MG63 (cell line): ENCODE measurements around the gene PTH2R. TPM values are rescaled to one million over a fixed set of nuclear protein-coding genes. Genes with fewer than 3 reads are reported as not detected.
A peak's percentile ranks its signal among the peaks of the same experiment; 100 is the strongest.
"Not testable (repeated sequence)": the region's sequence is repeated elsewhere in the genome, so short reads cannot be mapped to it uniquely, and the experiment has no call there.

ENCODE experiments used
- DNase-seq: peaks from one replicate; pipeline ENCODE4 v3.0.0-alpha.2; 2020
- H3K27me3 ChIP-seq: fragments of 250-450 bp; sonication (Bioruptor Pico); 2 replicates; pipeline ENCODE4 v1.5.1; 2020; ENCODE audit warnings: mild to moderate bottlenecking, moderate library complexity
- H3K36me3 ChIP-seq: fragments of 250-450 bp; sonication (Bioruptor Pico); 2 replicates; pipeline ENCODE4 v1.5.1; 2020; ENCODE audit warnings: mild to moderate bottlenecking, moderate library complexity
- H3K4me3 ChIP-seq: fragments of 250-450 bp; sonication (Bioruptor Pico); 2 replicates; pipeline ENCODE4 v1.5.1; 2020; ENCODE audit warnings: mild to moderate bottlenecking, moderate library complexity
- H3K9me3 ChIP-seq: fragments of 250-450 bp; sonication (Bioruptor Pico); 2 replicates; pipeline ENCODE4 v1.5.1; 2020; ENCODE audit warnings: mild to moderate bottlenecking, moderate library complexity
- total RNA-seq: library from RNA; depleted of rRNA; stranded (reverse); fragments of >200 nt; shearing (Covaris generic); gene quantifications from 2 replicates; pipeline ENCODE4 v1.2.3, GENCODE V29; 2014; ENCODE audit warnings: low replicate concordance

Gene PTH2R
- total RNA-seq, 1 experiment from 2014 or later = not detected

DNA sequence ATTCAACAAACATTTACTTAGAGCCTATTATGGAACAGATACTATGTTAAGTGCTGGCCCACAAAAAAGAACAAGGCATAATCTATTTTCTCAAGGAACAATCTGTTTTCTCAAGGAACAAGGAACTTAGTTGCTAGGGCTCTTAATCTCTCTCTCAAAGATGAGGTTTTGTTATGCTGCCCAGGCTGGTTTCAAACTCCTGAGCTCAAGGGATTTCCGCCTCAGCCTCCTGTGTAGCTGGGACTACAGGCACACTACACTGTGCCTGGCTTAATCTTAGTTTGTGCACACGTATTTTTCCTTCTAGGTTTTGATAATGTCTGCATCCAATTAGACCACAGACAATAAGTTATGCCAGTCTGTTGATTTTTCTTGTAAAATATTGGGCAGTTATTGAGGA lies 89.5 kb downstream of the PTH2R start:
- Histone ChIP-seq H3K36me3 (no peaks in the 10 kb centered on the region), H3K4me3 (no peak overlapping the region), H3K9me3 (no peaks in the 10 kb centered on the region), H3K27me3 (no peaks in the 10 kb centered on the region)
- DNase-seq = no peak

DNA sequence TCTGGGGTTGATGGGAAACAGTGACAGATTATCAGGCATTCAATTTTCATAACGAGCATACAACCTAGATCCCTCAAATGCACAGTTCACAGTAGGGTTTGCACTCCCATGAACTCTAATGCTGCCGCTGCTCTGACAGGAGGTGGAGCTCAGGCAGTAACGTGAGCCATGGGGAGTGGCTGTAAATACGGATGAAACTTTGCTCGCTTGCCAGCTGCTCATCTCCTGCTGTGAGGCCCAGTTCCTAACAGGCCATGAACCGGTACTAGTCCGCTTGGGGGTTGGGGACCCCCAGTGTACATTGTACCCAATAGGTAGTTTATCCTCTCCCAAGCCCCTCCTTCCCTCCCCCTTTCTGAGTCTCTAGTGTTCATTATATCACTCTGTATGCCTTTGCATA lies 94.6 kb downstream of the PTH2R start:
- H3K36me3 ChIP-seq = no peaks in the 10 kb centered on the region
- DNase-seq = peak; percentile 12
- no peaks in the 10 kb centered on the region for H3K27me3 ChIP-seq
- H3K9me3 ChIP-seq = no peaks in the 10 kb centered on the region
- no peak overlapping the region for H3K4me3 ChIP-seq

DNA sequence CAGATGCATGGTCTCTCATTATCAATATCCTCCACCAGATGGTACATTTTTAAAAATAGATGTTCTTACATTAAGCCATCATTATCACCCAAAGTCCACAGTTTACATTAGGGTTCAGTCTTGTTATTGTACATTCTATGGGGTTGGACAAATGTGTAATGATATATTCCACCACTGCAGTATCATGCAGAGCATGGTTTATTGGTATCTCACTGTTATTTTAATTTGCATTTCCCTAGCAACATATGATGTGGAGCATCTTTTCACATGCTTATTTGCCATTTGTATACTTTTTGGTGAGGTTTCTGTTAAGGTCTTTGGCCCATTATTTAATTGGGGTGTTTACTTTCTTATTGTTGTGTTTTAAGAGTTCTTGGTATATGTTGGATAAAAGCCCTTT lies 95.7 kb downstream of the PTH2R start:
- no peak overlapping the region for H3K4me3 ChIP-seq
- H3K36me3 ChIP-seq = no peaks in the 10 kb centered on the region
- H3K9me3 ChIP-seq = no peaks in the 10 kb centered on the region
- no peak for DNase-seq
- H3K27me3 ChIP-seq = no peaks in the 10 kb centered on the region

DNA sequence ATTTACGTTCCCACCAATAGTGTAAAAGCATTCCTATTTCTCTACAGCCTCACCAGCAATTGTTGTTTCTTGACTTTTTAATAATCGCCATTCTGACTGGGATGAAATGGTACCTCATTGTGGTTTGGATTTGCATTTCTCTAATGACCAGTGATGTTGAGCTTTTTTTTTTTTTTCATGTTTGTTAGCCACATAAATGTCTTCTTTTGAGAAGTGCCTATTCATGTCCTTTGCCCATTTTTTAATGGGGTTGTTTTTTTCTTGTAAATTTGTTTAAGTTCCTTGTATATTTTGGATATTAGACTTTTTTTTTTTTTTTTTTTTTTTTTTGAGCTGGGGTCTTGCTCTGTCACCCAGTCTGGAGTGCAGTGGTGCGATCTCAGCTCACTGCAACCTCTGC lies 98.8 kb downstream of the PTH2R start:
- H3K27me3 ChIP-seq, H3K36me3 ChIP-seq, DNase-seq, H3K4me3 ChIP-seq, H3K9me3 ChIP-seq: not testable (repeated sequence)

DNA sequence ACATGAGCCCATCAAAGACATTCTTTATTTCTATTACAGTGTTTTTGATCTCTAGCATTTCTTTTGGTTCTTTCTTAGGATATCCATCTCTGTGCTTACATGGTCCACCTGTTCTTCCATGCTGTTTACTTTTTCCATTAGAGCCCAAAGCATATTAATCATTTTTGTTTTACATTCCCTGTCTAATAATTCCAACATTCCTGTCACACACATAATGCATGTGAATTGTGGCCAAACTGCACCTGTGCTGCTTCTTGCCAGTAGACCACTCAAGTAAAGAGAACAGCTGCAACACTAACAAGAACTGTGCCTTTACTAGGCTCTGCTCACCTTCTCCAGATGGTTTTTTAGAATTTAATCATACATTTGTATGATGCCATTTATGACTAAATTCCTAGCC lies 103.0 kb downstream of the PTH2R start:
- DNase-seq = no peak
- Histone ChIP-seq H3K9me3 (no peaks in the 10 kb centered on the region), H3K4me3 (no peak overlapping the region), H3K27me3 (no peaks in the 10 kb centered on the region), H3K36me3 (no peaks in the 10 kb centered on the region)

DNA sequence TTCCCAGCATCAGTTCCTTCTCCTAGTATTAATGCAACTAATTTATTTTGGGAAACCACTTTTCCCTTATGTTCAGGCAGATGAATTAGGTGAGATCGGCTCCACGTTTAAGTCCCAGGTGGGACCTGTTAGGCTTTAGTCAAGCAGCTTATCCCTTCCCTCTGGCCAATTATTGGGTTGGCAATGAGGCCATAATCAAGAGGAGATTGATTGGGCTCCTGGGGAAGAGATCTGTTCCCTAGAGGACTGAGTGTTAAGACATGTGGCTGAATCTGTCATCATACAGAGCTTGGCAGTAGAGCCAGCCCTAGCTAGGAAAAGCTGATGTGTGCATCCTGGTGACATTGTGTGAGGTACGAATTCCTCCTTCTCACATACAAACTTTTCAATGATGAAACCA lies 104.4 kb downstream of the PTH2R start:
- DNase-seq = no peak
- Histone ChIP-seq H3K9me3 (no peaks in the 10 kb centered on the region), H3K27me3 (no peaks in the 10 kb centered on the region), H3K36me3 (no peaks in the 10 kb centered on the region), H3K4me3 (no peak overlapping the region)

DNA sequence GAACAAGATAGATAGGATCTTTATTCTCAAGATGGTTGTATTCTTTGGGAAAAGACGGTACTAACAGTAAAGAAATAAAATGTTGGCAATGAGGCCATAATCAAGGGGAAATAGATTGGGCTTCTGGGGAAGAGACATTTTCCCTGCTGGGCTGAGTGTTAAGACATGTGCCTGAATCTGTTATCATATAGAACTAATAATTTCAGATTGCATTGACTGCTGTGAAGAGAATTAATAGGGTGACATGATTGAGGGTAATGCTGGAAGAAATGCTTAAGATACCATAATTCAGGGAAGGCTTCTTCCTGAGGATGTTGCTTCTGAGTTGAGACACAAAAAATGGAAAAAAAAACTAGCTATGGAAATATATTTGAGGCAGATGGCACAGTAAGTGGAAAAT lies 105.0 kb downstream of the PTH2R start:
- H3K4me3 ChIP-seq = no peak overlapping the region
- no peaks in the 10 kb centered on the region for H3K27me3 ChIP-seq
- no peak for DNase-seq
- H3K9me3 ChIP-seq = no peaks in the 10 kb centered on the region
- H3K36me3 ChIP-seq = no peaks in the 10 kb centered on the region

DNA sequence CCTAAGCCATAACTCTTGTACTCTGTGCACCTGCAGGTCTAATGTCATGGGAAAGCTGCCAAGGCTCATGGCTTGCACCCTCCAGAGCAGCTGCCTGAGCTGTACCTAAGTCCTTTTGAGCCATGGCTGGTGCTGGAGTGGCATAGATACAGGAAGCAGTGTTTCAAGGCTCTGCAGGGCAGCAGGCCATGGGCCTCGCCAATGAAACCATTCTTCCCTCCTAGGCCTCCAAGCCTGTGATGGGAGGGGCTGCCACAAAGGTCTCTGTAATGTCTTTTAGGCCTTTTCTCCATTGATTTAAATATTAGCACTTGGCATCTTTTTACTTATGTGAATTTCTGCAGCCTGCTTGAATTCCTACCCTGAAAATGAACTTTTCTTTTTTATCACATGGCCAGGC lies 108.5 kb downstream of the PTH2R start:
- no peak overlapping the region for H3K4me3 ChIP-seq
- H3K36me3 ChIP-seq = no peaks in the 10 kb centered on the region
- no peak for DNase-seq
- no peaks in the 10 kb centered on the region for H3K9me3 ChIP-seq
- no peaks in the 10 kb centered on the region for H3K27me3 ChIP-seq

DNA sequence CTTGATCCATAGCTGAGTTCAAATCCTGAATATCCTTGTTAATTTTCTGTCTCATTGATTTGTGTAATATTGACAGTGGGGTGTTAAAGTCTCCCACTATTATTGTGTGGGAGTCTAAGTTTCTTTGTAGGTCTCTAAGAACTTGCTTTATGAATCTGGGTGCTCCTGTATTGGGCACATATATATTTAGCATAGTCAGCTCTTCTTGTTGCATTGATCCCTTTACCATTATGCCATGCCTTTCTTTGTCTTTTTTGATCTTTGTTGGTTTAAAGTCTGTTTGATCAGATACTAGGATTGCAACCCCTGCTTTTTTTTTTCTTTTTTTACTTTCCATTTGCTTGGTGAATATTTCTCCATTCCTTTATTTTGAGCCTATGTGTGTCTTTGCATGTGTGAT lies 116.5 kb downstream of the PTH2R start:
- not testable (repeated sequence) for H3K36me3 ChIP-seq, H3K9me3 ChIP-seq, DNase-seq, H3K27me3 ChIP-seq, H3K4me3 ChIP-seq

DNA sequence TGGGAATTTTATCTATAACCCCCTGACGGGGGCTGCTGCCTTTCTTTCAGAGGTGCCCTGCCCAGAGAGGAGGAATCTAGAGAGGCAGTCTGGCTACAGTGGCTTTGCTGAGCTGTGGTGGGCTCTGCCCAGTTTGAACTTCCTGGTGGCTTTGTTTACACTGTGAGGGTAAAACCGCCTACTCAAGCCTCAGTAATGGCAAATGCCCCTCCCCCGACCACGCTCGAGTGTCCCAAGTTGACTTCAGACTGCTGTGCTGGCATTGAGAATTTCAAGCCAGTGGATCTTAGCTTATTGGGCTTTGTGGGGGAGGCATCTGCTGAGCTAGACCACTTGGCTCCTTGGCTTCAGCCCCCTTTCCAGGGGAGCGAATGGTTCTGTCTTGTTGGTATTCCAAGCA lies 118.6 kb downstream of the PTH2R start:
- not testable (repeated sequence) for H3K9me3 ChIP-seq

DNA sequence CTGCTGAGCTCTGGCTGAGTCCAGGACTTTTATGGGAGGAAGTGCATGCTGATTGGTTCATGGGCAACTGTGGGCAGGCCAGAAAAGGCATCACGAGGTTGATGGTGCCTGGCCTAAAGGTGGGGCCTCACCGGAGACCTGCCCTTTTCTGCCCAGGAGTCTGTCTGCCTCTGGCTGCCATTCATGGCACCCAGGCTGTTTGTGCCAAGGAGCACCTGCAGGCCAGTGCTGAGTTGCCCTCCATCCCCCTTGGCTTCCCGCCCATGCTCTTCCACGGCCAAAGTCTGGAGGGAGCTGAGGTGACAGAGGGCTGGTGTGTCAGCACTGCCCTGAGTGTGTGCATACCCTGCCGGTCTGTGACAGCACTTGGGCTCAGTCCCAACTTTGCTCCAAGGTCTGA lies 123.2 kb downstream of the PTH2R start:
- Histone ChIP-seq H3K36me3 (no peaks in the 10 kb centered on the region), H3K27me3 (no peaks in the 10 kb centered on the region), H3K9me3 (no peaks in the 10 kb centered on the region), H3K4me3 (no peak overlapping the region)
- no peak for DNase-seq

More for the DNA sequence above, 118.6 kb downstream of the PTH2R start:
- not testable (repeated sequence) for H3K27me3 ChIP-seq, H3K4me3 ChIP-seq, H3K36me3 ChIP-seq, DNase-seq

DNA sequence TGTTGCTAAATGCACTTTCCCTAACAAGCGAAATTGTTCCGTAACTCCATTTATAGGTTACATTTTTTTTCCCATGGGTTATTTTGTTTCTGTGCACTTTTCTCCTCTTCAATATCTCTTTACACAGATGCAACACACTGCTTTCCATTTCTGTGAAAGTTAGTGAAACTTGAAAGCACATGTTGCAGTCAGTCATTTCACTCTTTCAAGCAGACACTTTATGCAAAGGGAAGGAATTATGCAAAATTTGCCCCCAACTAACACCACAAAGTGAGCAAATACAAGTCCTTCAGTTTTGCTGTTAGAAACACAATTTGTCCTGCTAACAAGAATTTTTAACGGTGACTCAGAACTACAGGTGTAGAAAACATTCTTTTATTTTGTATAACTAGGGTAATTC lies 124.8 kb downstream of the PTH2R start:
- no peak overlapping the region for H3K4me3 ChIP-seq
- no peak for DNase-seq
- H3K9me3 ChIP-seq = no peaks in the 10 kb centered on the region
- H3K27me3 ChIP-seq = no peaks in the 10 kb centered on the region
- H3K36me3 ChIP-seq = no peaks in the 10 kb centered on the region

DNA sequence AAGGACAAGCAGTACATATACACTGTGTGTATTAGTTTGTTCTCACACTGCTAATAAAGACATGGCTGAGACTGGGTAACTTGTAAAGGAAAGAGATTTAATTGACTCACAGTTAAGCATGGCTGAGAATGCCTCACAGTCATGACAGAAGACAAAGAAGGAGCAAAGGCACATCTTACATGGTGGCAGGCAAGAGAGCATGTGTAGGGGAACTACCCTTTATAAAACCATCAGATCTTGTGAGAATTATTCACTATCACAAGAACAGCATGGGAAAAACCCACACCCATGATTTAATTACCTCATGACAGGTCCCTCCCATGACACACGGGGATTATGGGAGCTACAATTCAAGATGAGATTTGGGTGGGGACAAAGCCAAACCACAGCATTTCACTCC lies 129.0 kb downstream of the PTH2R start:
- DNase-seq, H3K4me3 ChIP-seq, H3K36me3 ChIP-seq, H3K9me3 ChIP-seq, H3K27me3 ChIP-seq: not testable (repeated sequence)

DNA sequence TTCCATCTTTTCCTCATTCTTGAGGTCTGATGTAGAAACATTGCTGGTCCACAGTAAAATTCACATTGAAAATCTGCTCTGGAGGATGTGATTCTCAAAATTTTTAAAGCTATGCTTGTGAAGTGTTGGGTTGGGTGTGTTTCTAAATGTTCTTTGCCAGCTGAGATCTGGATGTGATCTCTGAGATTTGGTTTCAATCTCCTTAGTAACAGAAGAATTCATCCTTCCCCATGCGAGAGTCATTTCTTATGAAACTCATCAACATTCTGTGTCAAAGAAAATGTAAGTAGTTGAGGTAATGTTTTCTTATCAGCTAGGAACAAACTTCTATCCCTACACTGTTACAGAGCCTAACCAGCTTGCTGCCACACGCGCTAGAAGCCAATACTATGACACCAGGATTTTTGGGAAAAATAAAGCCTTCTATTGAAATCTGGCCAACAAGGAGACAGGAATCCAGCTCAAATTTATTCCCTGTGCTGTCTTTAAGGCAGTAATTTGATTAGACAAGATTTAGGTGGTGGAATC lies 134.9 kb downstream of the PTH2R start:
- no peaks in the 10 kb centered on the region for H3K36me3 ChIP-seq
- no peaks in the 10 kb centered on the region for H3K9me3 ChIP-seq
- no peak overlapping the region for H3K4me3 ChIP-seq
- DNase-seq = no peak
- no peaks in the 10 kb centered on the region for H3K27me3 ChIP-seq

DNA sequence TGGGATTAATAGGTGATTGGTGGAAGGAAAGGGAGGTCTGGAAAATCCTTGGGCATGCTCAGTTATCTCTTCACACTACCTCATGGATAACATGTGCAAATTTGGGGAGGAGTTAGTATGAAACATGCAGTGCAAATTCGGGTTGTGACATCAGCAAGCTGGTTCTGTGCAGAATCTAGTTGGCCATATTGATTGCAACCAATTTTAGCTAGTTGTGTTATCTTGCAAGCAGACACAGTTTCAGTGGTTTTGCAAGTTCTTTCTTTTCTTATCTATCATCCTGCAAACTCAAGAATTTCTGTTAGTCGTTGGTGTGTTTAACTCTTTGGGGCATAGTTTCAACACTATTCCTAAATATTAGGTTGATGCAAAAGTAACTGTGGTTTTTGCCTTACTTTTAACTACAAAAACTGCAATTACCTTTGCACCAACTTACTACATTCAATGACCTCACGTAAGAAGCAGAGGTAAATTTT lies 135.4 kb downstream of the PTH2R start:
- no peak for DNase-seq
- H3K36me3 ChIP-seq = no peaks in the 10 kb centered on the region
- H3K27me3 ChIP-seq = no peaks in the 10 kb centered on the region
- H3K9me3 ChIP-seq = no peaks in the 10 kb centered on the region
- no peak overlapping the region for H3K4me3 ChIP-seq

DNA sequence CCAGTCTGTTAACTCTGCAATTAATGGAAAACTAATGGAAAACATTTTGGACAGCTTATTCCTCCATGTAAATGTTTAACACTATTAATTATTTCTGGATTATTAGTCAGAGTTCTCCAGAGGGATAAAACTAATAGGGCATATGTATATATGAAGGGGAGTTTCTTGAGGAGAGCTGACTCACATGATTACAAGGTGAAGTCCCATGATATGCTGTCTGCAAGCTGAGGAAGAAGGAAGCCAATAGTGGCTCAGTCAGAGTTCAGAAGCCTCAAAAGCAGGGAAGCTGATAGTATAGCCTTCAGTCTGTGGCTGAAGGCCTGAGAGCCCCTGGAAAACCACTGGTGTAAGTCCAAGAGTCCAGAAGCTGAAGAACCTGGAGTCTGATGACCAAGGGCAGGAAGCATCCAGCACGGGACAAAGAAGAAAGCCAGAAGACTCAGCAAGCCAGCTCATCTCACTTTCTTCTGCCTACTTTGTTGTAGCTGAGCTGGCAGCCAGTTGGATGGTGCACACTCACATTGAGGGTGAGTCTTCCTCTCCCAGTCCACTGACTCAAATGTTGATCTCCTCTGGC lies 136.0 kb downstream of the PTH2R start:
- no peaks in the 10 kb centered on the region for H3K9me3 ChIP-seq
- no peak overlapping the region for H3K4me3 ChIP-seq
- no peaks in the 10 kb centered on the region for H3K36me3 ChIP-seq
- H3K27me3 ChIP-seq = no peaks in the 10 kb centered on the region
- DNase-seq = no peak
